Measurements from ENCODE around the gene ALG14.

DNA sequence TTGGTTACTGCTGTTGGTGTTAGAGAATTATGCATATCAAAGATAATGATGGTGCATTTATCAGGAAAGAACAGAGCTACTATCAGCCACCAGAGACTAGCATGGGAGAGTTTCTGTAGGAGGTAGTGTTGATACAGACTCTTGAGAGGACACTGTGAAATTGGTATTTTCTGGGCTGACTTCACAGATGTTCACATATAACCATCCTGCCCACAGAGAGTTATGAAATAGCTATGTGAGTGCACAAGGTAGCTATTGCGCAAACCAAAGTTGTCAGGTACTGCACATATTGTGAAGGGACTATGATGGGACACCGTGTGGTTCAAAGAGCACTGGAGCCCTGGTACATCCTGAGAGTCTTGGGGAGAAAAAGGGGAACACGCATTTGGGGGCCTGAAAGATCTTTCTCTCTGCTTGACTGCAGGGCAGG lies 43.0 kb upstream of the ALG14 start:
- TF ChIP-seq CTCF (IDR thresholded peaks at IDR 0.05) (no peak), POLR2A (IDR thresholded peaks at IDR 0.05) (no peak)

Data from lower leg skin (tissue), 3 donors.